Fibroblast of the aortic adventitia (primary cell): Measurements from ENCODE around the gene EVI5. TPM values are rescaled to one million over a fixed set of nuclear protein-coding genes. Genes with fewer than 3 reads are reported as not detected.

Source experiments
- DNase-seq: peaks from one replicate; pipeline ENCODE4 v3.0.0-alpha.2; 2010; ENCODE audit warnings: low read depth
- H3K4me3 ChIP-seq: 2 replicates; pipeline ENCODE4 v1.5.1; 2011; ENCODE audit warnings: low read depth, mild to moderate bottlenecking, control low read depth, low read length, moderate library complexity
- CTCF ChIP-seq: IDR thresholded peaks from 2 replicates; pipeline ENCODE4 v1.5.1; 2011; ENCODE audit warnings: mild to moderate bottlenecking, low read length, control low read depth, inconsistent platforms; ENCODE audit not compliant: insufficient read depth
- total RNA-seq: library from RNA; depleted of rRNA; stranded (reverse); fragments of >200 nt; gene quantifications from 2 replicates; pipeline ENCODE4 v1.2.3, GENCODE V29; 2012; ENCODE audit warnings: low replicate concordance

Gene EVI5
- total RNA-seq, 1 donor, result 55.3 TPM

GRCh38 chr1:92485381-92486250 is 299.3 kb downstream of the EVI5 start:
- peak; percentile 8 for DNase-seq
- H3K4me3 ChIP-seq, result peak overlapping the region; percentile 53

GRCh38 chr1:92484472-92485380 is 300.2 kb downstream of the EVI5 start:
- TF ChIP-seq CTCF, result no peak
- peak; percentile 14 for DNase-seq
- peak overlapping the region; percentile 53 for H3K4me3 ChIP-seq

More at GRCh38 chr1:92485381-92486250, 299.3 kb downstream of the EVI5 start:
- peak; percentile 28 for TF ChIP-seq CTCF

- TF ChIP-seq CTCF, result no peak
- no peak for DNase-seq
- H3K4me3 ChIP-seq, result no peak overlapping the region
Observed at GRCh38 chr1:92483610-92484471, 301.1 kb downstream of the EVI5 start.

- H3K4me3 ChIP-seq, result peak overlapping the region; percentile 47
- DNase-seq, result peak; percentile 30
- TF ChIP-seq CTCF, result no peak
Observed at GRCh38 chr1:92482665-92483609, 302.0 kb downstream of the EVI5 start.

GRCh38 chr1:92481971-92482664 is 302.8 kb downstream of the EVI5 start:
- peak overlapping the region; percentile 47 for H3K4me3 ChIP-seq
- no peak for TF ChIP-seq CTCF
- peak; percentile 24 for DNase-seq
